ENCODE results near the gene NEMP1.

NEMP1 gene

DNA sequence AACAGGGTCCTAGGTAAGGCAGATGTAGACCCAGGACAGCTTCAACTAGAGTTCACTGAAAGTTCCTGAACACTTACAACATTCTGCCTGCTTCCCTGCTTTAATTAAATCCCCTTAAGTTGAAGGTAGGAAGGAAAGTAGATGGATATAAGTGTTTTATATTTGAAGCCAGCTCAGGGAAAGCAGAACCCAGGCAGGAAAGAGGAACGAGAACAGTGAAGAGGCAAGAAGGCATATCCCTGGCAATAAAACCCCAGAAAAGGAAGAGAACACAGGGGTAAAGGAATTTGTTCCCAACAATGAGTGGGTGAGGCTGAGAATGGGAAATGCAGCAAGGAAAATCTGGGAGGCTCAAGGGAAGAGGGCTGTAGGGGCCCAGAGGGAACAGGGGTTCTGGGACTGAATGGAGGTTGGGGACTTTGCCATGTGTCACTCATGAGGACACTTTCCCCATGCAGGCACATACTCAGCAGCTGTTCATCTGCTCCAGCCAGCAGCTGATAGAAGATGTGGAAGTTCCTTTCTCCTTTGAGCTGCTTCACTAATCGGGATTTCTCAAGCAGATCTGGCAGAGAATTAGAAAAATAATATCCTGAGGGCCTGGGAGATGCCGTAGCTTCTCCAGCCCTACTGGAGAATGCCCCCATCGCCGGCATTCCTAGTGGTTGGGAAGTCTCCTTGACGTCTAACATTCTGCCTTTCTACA is 32.4 kb downstream of the NEMP1 start:
- no peak overlapping the region for H3K4me3 ChIP-seq (ENCODE audit: low read length in 2 of 2)

GRCh38 chr12:57044889-57045288 is 33.7 kb downstream of the NEMP1 start:
- H3K36me3 ChIP-seq (ENCODE audit: control insufficient read depth in 2 of 2, insufficient read depth in 2 of 2, low read length in 2 of 2): peaks cover 38 to 42% of the 10 kb centered on the region in 2 donors
- no peak overlapping the region for H3K4me3 ChIP-seq (ENCODE audit: low read length in 2 of 2)
- H3K9me3 ChIP-seq (ENCODE audit: control insufficient read depth in 2 of 2, low read length in 2 of 2): no peaks in the 10 kb centered on the region
- no peak overlapping the region for H3K9ac ChIP-seq (ENCODE audit: low read depth in 1 of 2, low read length in 2 of 2)
- no peaks in the 10 kb centered on the region for H3K27me3 ChIP-seq (ENCODE audit: control insufficient read depth in 2 of 2, insufficient read depth in 2 of 2, low read length in 2 of 2)
- peaks cover 18 to 29% of the 10 kb centered on the region in 2 donors for H3K4me1 ChIP-seq (ENCODE audit: control insufficient read depth in 2 of 2, insufficient read depth in 2 of 2, low read length in 2 of 2)
- H3K27ac ChIP-seq (ENCODE audit: low read depth in 2 of 2, low read length in 2 of 2): no peak overlapping the region

More for the DNA sequence above, 32.4 kb downstream of the NEMP1 start:
- H3K9me3 ChIP-seq (ENCODE audit: control insufficient read depth in 2 of 2, low read length in 2 of 2): no peaks in the 10 kb centered on the region
- H3K9ac ChIP-seq (ENCODE audit: low read depth in 1 of 2, low read length in 2 of 2): no peak overlapping the region
- no peak overlapping the region for H3K27ac ChIP-seq (ENCODE audit: low read depth in 2 of 2, low read length in 2 of 2)
- H3K27me3 ChIP-seq (ENCODE audit: control insufficient read depth in 2 of 2, insufficient read depth in 2 of 2, low read length in 2 of 2): no peaks in the 10 kb centered on the region
- peaks cover 30 to 36% of the 10 kb centered on the region in 2 donors for H3K36me3 ChIP-seq (ENCODE audit: control insufficient read depth in 2 of 2, insufficient read depth in 2 of 2, low read length in 2 of 2)
- H3K4me1 ChIP-seq (ENCODE audit: control insufficient read depth in 2 of 2, insufficient read depth in 2 of 2, low read length in 2 of 2): peaks cover 25 to 40% of the 10 kb centered on the region in 2 donors

DNA sequence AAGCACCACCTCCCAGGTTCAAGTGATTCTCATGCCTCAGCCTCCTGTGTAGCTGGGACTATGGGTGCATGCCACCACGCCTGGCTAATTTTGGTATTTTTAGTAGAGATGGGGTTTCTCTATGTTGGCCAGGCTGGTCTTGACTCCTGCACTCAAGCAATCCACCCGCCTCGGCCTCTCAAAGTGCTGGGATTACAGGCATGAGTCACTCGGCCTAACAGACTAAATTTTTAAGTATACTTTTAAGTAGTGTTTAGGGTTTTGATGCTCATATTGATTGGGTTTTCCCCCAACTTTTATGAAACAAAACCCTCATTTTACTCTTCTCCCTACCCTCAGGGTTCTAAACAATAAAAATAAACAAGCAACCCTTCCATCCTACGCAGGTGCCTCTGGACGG is 34.1 kb downstream of the NEMP1 start:
- peaks cover 18 to 29% of the 10 kb centered on the region in 2 donors for H3K4me1 ChIP-seq (ENCODE audit: control insufficient read depth in 2 of 2, insufficient read depth in 2 of 2, low read length in 2 of 2)
- H3K36me3 ChIP-seq (ENCODE audit: control insufficient read depth in 2 of 2, insufficient read depth in 2 of 2, low read length in 2 of 2): peaks cover 39 to 42% of the 10 kb centered on the region in 2 donors
- no peak overlapping the region for H3K27ac ChIP-seq (ENCODE audit: low read depth in 2 of 2, low read length in 2 of 2)
- H3K9ac ChIP-seq (ENCODE audit: low read depth in 1 of 2, low read length in 2 of 2): no peak overlapping the region
- no peaks in the 10 kb centered on the region for H3K9me3 ChIP-seq (ENCODE audit: control insufficient read depth in 2 of 2, low read length in 2 of 2)
- no peaks in the 10 kb centered on the region for H3K27me3 ChIP-seq (ENCODE audit: control insufficient read depth in 2 of 2, insufficient read depth in 2 of 2, low read length in 2 of 2)
- H3K4me3 ChIP-seq (ENCODE audit: low read length in 2 of 2): no peak overlapping the region

DNA sequence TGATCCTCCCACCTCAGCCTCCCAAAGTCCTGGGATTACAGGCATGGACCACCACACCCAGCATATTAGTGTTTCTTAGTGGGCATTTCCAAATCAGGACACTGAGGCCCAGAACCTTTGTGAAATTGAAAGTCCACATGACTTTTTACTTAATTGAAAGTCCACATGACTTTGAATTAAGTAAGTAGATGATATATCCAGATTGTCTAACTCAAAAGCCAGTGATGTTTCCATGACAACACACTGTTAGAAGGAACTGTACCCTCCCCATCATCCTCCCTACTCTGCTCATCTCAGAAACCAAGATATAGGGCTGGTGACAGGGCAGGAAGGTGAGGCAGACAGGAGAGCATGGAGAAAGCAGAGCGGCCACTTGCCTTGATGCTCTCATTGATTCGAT is 35.9 kb downstream of the NEMP1 start:
- no peaks in the 10 kb centered on the region for H3K27me3 ChIP-seq (ENCODE audit: control insufficient read depth in 2 of 2, insufficient read depth in 2 of 2, low read length in 2 of 2)
- no peak overlapping the region for H3K4me3 ChIP-seq (ENCODE audit: low read length in 2 of 2)
- H3K27ac ChIP-seq (ENCODE audit: low read depth in 2 of 2, low read length in 2 of 2): no peak overlapping the region
- H3K9ac ChIP-seq (ENCODE audit: low read depth in 1 of 2, low read length in 2 of 2): no peak overlapping the region
- peaks cover 12 to 16% of the 10 kb centered on the region in 2 donors for H3K4me1 ChIP-seq (ENCODE audit: control insufficient read depth in 2 of 2, insufficient read depth in 2 of 2, low read length in 2 of 2)
- peaks cover 52% of the 10 kb centered on the region in 2 donors for H3K36me3 ChIP-seq (ENCODE audit: control insufficient read depth in 2 of 2, insufficient read depth in 2 of 2, low read length in 2 of 2)
- no peaks in the 10 kb centered on the region for H3K9me3 ChIP-seq (ENCODE audit: control insufficient read depth in 2 of 2, low read length in 2 of 2)

DNA sequence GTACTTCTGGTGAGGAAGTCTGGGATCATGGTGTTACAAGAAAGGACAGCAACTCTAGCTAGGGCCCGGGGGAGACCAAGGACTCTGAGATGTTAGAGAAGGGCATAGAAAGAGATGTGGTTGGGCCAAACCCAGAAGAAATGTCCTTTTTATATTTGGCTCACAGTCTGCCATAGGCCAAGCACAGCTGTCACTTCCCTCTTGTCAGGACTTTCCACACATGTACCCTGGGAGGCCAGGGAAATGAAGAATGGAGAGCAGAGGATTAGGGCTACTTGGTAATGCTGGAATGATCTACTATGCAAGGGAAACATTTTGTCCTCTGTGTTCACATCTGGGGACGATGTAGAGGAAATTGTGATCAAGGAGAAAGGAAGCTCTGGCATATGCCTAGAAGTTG is 37.8 kb downstream of the NEMP1 start:
- Histone ChIP-seq H3K4me1 (ENCODE audit: control insufficient read depth in 2 of 2, insufficient read depth in 2 of 2, low read length in 2 of 2) (no peaks in the 10 kb centered on the region), H3K4me3 (ENCODE audit: low read length in 2 of 2) (no peak overlapping the region), H3K9ac (ENCODE audit: low read depth in 1 of 2, low read length in 2 of 2) (no peak overlapping the region), H3K9me3 (ENCODE audit: control insufficient read depth in 2 of 2, low read length in 2 of 2) (no peaks in the 10 kb centered on the region), H3K27ac (ENCODE audit: low read depth in 2 of 2, low read length in 2 of 2) (no peak overlapping the region), H3K36me3 (ENCODE audit: control insufficient read depth in 2 of 2, insufficient read depth in 2 of 2, low read length in 2 of 2) (peaks cover 62 to 65% of the 10 kb centered on the region in 2 donors), H3K27me3 (ENCODE audit: control insufficient read depth in 2 of 2, insufficient read depth in 2 of 2, low read length in 2 of 2) (no peaks in the 10 kb centered on the region)

- no peaks in the 10 kb centered on the region for H3K9me3 ChIP-seq (ENCODE audit: control insufficient read depth in 2 of 2, low read length in 2 of 2)
- H3K36me3 ChIP-seq (ENCODE audit: control insufficient read depth in 2 of 2, insufficient read depth in 2 of 2, low read length in 2 of 2): peaks cover 61 to 62% of the 10 kb centered on the region in 2 donors
- H3K4me1 ChIP-seq (ENCODE audit: control insufficient read depth in 2 of 2, insufficient read depth in 2 of 2, low read length in 2 of 2): no peaks in the 10 kb centered on the region
- no peaks in the 10 kb centered on the region for H3K27me3 ChIP-seq (ENCODE audit: control insufficient read depth in 2 of 2, insufficient read depth in 2 of 2, low read length in 2 of 2)
- no peak overlapping the region for H3K4me3 ChIP-seq (ENCODE audit: low read length in 2 of 2)
- H3K27ac ChIP-seq (ENCODE audit: low read depth in 2 of 2, low read length in 2 of 2): no peak overlapping the region
- H3K9ac ChIP-seq (ENCODE audit: low read depth in 1 of 2, low read length in 2 of 2): no peak overlapping the region
Measured at GRCh38 chr12:57040211-57040610, 38.4 kb downstream of the NEMP1 start.

DNA sequence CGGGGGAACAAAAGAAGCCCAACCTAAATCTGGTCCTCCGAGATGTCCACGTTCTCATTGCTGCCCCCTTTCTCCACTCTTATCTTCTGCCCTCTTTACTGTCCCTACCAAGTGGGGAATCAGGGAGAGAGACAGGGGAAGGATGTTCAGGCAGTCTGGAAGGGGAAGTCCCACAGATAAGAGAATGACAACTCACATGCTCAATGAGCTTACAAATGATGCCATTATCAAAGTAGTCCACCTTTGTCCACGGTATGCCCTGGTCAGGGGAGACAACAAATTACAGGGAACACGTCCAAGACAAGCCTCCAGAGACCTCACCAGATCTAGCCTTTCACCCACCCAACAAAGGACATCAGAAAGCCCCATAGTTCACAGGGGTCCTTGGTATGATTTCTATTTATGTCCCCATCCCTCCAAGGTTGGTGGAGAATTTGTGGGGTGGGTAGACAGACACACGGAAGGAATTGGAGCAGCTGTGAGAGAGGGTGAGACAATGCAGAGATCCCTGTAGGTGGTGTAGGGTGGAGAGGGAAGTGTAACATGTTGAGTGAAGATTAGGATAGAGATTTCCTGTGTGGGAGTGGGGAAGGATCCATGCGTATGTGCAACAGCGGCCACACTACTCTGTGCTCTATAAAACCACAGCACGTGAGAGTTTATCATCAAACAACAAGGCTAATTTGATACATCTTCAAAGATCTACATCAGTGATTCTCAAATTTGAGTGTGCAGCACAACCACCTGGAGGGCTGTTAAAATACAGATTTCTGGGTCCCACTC is 39.4 kb downstream of the NEMP1 start:
- peaks cover 60 to 62% of the 10 kb centered on the region in 2 donors for H3K36me3 ChIP-seq (ENCODE audit: control insufficient read depth in 2 of 2, insufficient read depth in 2 of 2, low read length in 2 of 2)
- H3K9me3 ChIP-seq (ENCODE audit: control insufficient read depth in 2 of 2, low read length in 2 of 2): no peaks in the 10 kb centered on the region
- H3K4me1 ChIP-seq (ENCODE audit: control insufficient read depth in 2 of 2, insufficient read depth in 2 of 2, low read length in 2 of 2): no peaks in the 10 kb centered on the region
- no peaks in the 10 kb centered on the region for H3K27me3 ChIP-seq (ENCODE audit: control insufficient read depth in 2 of 2, insufficient read depth in 2 of 2, low read length in 2 of 2)
- no peak overlapping the region for H3K4me3 ChIP-seq (ENCODE audit: low read length in 2 of 2)
- H3K27ac ChIP-seq (ENCODE audit: low read depth in 2 of 2, low read length in 2 of 2): no peak overlapping the region
- no peak overlapping the region for H3K9ac ChIP-seq (ENCODE audit: low read depth in 1 of 2, low read length in 2 of 2)

DNA sequence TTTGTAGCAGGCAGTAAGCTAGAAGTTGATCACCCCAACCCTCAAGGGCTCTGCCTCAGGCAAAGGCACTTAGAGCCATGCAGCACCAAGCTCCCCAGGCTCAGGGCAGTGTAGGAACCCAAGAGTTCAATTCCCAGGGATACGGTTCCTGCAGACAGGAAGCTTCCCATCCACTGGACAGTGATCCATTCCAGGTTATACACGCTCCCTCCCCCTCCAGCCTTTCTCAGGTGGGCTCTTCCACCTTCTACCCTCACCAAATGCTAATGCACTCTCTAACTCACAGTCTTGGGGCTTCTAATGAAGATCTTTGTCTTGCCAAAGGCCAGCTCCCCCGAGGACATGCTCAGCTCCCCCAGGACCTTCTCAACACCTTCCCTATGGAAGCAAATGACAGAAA is 41.3 kb downstream of the NEMP1 start:
- Histone ChIP-seq H3K9ac (ENCODE audit: low read depth in 1 of 2, low read length in 2 of 2) (no peak overlapping the region), H3K27me3 (ENCODE audit: control insufficient read depth in 2 of 2, insufficient read depth in 2 of 2, low read length in 2 of 2) (no peaks in the 10 kb centered on the region), H3K4me3 (ENCODE audit: low read length in 2 of 2) (no peak overlapping the region), H3K9me3 (ENCODE audit: control insufficient read depth in 2 of 2, low read length in 2 of 2) (no peaks in the 10 kb centered on the region), H3K36me3 (ENCODE audit: control insufficient read depth in 2 of 2, insufficient read depth in 2 of 2, low read length in 2 of 2) (peaks cover 49 to 52% of the 10 kb centered on the region in 2 donors), H3K27ac (ENCODE audit: low read depth in 2 of 2, low read length in 2 of 2) (no peak overlapping the region), H3K4me1 (ENCODE audit: control insufficient read depth in 2 of 2, insufficient read depth in 2 of 2, low read length in 2 of 2) (no peaks in the 10 kb centered on the region)

GRCh38 chr12:57033431-57033830 is 45.2 kb downstream of the NEMP1 start:
- Histone ChIP-seq H3K4me3 (ENCODE audit: low read length in 2 of 2) (no peak overlapping the region), H3K4me1 (ENCODE audit: control insufficient read depth in 2 of 2, insufficient read depth in 2 of 2, low read length in 2 of 2) (peaks cover 0 to 6% of the 10 kb centered on the region in 2 donors), H3K9ac (ENCODE audit: low read depth in 1 of 2, low read length in 2 of 2) (no peak overlapping the region), H3K27ac (ENCODE audit: low read depth in 2 of 2, low read length in 2 of 2) (no peak overlapping the region), H3K27me3 (ENCODE audit: control insufficient read depth in 2 of 2, insufficient read depth in 2 of 2, low read length in 2 of 2) (no peaks in the 10 kb centered on the region), H3K36me3 (ENCODE audit: control insufficient read depth in 2 of 2, insufficient read depth in 2 of 2, low read length in 2 of 2) (peaks cover 50 to 64% of the 10 kb centered on the region in 2 donors), H3K9me3 (ENCODE audit: control insufficient read depth in 2 of 2, low read length in 2 of 2) (no peaks in the 10 kb centered on the region)

DNA sequence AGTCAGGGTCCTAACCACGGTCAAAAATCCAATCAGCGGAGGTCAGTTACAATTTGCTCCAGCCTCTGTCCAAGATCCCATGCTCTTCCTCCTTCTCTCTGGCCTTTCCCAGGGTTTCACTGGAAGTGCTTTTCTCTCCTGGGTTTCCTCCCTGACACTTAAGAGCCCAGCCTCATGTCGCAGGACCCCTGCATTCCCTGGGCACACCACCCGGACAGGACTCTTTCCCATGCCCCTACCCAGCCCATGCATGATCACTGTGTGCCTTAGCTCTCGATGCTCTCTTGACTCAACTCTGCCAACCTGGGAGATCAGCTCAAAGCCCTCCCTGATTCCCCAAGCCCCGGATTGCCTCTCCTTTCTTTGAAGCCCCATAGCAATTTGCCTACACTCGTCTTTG is 46.8 kb downstream of the NEMP1 start:
- Histone ChIP-seq H3K4me1 (ENCODE audit: control insufficient read depth in 2 of 2, insufficient read depth in 2 of 2, low read length in 2 of 2) (peaks cover 0 to 6% of the 10 kb centered on the region in 2 donors), H3K36me3 (ENCODE audit: control insufficient read depth in 2 of 2, insufficient read depth in 2 of 2, low read length in 2 of 2) (peaks cover 43 to 61% of the 10 kb centered on the region in 2 donors), H3K27ac (ENCODE audit: low read depth in 2 of 2, low read length in 2 of 2) (no peak overlapping the region), H3K9me3 (ENCODE audit: control insufficient read depth in 2 of 2, low read length in 2 of 2) (no peaks in the 10 kb centered on the region), H3K27me3 (ENCODE audit: control insufficient read depth in 2 of 2, insufficient read depth in 2 of 2, low read length in 2 of 2) (no peaks in the 10 kb centered on the region), H3K4me3 (ENCODE audit: low read length in 2 of 2) (no peak overlapping the region), H3K9ac (ENCODE audit: low read depth in 1 of 2, low read length in 2 of 2) (no peak overlapping the region)
